Activated CD4-positive, CD25-positive, alpha-beta regulatory T cell treated with anti-CD3 and anti-CD28 coated beads, Interleukin-2, amount 50 U/mL, for 16 hours (primary cell): Measurements from ENCODE around the gene STOM.
"Not testable (repeated sequence)": the region's sequence is repeated elsewhere in the genome, so short reads cannot be mapped to it uniquely, and the experiment has no call there.

Source experiments
- DNase-seq: peaks from one replicate; pipeline ENCODE4 v3.0.0-alpha.2; 2020; ENCODE audit warnings: low read depth, low spot score

STOM gene

DNA sequence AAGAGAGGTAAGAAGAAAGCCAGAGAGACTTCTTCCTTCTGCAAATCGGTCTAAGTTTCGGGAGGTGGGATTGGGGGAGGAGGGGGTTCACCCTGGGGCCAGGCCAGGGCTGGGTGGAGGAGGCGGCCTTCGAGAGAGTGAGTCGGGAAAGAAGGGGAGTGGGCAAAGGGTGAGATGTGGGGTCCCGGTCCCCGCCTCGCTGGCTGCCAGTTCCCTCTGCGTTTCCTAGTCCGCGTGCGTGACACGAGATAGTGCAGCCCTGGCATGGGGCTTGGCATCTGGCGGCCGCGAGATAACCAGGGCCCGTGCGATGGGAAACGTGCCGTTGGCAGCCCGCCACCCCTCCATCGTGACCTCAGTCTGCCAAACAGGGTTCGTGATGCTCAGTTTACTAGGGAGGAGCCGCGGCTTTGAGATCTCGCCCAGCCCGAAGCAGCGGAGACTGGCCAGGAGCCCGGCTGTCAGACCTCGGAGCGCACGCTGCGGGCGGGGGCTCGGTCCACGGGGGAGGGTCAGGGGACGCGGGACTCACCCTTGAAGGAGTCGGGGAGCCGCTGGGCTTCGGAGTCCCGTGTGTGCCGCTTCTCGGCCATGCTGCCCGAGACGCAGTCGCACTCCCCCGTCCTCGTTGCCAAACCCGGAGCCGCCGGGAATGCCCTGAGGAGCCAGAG is at the start of gene STOM:
Gene STOM, minus strand, starts transcription at position 656 of the 671 bp plus-strand sequence. Its CDS starts 63 bp downstream, at position 593.
- no peak for DNase-seq

DNA sequence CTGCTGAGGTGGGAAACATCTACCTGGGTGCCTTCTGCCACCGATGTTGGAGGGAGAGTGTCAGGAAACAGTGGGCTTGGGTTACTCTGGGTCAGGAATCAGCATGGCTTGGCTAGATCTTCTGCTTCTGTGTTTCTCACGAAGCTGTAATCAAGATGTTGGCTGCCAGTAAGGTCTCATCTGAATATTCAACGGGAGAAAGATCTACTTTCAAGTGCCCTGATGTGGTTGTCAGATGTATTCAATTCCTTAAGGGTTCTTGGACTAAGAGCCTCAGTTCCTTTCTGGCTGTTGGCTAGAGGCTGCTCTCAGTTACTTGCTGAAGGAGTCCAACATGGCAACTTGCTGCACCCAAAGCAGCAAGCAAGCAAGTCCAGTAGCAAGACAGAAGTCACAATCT is 41.9 kb upstream of the STOM start:
- DNase-seq, result no peak

GRCh38 chr9:121405899-121406298 is 35.8 kb upstream of the STOM start:
- DNase-seq, result no peak

- DNase-seq, result no peak
These were observed 34.9 kb upstream of the STOM start for GRCh38 chr9:121404906-121405305.

DNA sequence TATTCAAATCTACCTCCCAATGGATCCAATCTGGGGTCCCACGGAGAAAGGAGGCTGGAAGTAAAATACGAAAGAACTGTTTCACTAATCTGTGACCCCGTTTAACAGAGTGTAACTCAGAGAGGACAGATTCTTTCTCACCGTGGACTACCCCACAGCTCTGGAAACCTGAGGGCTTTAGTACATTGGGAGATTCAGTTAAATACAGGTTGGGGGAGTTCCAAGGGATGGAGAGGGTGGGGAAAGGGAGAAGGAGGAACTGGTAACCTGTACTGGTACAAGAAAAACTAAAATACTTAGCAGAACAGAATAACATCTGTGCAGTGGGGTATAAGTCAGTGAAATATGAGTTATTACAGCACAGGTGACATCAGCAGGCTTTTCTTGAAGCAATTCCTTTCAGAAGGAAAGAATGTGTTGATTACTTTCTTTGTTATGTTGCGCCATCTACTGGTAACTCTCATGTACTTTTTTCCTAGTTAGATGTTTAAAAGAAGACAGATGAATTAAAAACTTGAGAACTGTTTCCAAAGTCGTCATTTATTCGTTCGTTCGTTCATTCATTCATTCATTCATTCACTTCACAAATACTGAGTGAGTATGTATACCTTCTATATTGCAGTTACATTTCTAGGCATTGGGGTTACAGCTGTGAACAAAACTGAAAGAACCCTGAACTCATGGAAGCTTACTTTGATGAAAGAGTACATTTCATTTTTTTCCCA is 30.0 kb upstream of the STOM start:
- DNase-seq, result no peak

- no peak for DNase-seq
These were observed 29.3 kb upstream of the STOM start for GRCh38 chr9:121399126-121399882.

DNA sequence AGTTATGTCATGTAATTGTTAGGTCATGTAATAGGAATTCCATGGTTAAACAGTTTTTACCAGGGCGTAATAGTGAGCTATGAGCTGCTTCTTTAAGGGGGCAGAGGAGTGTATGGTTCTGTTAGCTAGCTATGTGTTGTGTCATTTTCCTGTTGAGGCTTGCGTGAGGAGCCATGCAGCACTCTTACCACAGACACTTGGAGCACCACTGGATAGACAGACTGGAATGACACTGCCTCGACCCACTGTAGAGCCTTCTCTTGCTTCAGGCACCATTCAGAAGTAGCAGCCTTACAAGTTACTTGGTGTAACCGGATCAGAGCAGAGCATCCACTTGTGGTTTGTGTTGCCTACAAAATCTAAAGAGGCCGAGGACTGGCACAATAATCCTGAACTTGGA is 28.3 kb upstream of the STOM start:
- DNase-seq, result no peak

DNA sequence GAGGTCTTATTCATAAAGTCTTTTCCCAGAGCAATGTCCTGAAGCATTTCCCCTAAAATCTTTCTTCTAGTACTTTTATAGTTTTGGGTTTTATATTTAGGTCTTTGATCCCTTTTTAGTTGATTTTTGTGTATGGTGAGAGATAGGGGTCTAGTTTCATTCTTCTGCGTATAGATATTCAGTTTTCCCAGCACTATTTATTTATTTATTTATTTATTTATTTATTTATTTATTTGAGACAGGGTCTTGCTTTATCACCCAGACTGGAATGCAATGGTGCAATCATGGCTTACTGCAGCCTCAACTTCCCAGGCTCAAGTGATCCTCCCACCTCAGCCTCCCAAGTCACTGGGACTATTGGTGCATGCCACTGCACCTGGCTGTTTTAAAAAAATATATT is 27.2 kb upstream of the STOM start:
- not testable (repeated sequence) for DNase-seq

- DNase-seq, result no peak
These were observed 25.5 kb upstream of the STOM start for GRCh38 chr9:121395558-121395957.

- DNase-seq, result no peak
These were observed 24.2 kb upstream of the STOM start for GRCh38 chr9:121394292-121394691.

- no peak for DNase-seq
These were observed 23.3 kb upstream of the STOM start for GRCh38 chr9:121393318-121393717.

DNA sequence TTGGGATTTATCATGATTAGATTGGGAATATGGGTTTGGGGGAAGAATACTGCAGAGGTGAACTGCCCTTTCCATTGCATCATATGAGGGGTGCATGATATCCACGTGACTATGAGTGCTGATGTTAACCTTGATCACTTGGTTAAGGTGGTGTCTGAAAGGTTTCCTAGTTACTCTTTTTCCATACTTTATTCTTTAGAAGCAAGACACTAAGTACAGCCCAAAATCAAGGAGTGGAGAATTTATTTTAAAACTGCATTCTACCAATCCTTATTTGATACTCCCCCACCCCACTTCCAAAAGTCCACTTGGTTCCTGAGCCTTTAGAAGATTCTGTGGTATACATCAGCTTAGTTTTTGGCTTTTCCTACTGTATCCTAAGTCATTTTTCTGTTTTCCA is 20.3 kb upstream of the STOM start:
- no peak for DNase-seq

DNA sequence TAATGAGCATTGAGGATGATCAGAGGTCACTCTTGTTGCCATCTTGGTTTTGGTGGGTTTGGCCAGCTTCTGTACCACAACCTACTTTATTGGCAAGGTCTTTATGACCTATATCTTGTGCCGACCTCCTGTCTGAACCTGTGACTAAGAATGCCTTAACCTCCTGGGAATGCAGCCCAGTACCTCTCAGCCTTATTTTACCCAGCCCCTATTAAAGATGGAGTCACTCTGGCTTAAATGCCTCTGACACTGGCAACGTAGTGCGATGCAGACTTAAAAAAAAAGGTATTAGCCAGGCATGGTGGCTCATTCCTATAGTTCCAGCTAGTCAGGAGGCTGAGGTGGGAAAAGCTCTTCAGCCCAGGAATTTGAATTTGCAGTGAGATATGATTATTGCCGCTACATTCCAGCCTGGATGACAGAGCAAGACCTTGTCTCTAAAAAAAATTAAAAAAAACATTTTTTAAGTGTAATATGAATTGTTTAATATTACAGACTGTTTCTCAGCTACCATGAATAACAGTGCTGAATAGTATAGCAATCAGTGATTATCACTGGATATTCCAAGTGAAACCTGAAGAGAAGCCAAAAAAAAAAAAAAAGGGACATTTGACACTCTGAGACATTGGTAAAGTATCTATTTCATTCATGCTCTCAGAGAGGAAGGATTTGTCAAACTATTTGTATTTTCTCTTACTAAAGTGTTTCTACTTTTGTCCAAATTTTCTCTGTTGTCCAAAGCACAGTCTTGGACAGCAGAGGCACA is 18.3 kb upstream of the STOM start:
- no peak for DNase-seq

DNA sequence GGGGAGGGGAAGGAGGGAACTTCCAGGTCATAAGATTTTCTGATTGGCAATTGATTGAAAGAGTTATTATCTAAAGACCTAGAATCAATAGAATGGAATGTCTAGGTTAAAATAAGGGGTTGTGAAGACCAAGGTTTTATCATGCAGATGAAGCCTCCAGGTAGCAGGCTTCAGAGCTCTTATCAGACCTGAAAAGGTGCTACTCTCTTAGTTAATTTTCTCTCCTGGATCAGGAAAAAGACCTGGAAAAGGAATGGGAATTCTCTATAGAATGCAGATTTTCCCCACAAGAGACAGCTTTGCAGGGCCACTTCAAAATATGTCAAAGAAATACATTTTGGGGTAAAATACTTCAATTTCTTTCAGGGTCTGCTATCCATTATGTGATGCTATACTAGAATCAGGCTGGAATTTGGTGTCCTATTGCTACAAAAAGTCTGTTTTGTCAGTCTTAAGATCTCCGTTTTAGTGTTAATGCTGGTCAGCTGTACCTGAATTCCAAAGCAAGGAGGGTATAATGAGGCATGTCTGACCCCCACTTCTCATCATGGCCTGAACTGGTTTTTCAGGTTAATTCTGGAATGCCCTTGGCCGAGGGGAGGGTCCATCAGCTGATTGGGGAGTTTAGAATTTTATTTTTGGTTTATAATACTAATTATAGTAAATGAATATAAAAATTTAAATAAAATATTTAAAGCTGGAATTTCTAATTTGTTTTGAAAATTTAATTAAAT is 16.6 kb upstream of the STOM start:
- DNase-seq, result no peak

DNA sequence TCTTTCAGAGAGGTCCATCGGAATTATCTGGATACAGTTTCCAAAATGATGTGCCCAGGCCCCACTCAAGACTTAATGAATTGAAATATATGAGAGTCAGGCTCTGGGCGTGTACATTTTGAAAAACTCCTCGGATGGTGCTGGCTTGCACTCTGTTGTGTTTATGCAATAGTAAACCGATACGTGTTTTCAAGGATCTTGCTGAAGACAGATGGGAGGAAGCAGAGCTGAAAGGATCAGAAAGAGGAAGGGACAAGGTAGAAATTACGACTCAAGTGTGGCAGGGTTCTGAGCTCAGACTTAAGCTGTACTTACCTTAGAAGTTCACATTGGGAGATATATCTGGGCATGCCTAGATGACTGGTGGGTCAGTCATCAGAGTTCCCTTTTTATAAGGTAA is 13.7 kb upstream of the STOM start:
- no peak for DNase-seq

GRCh38 chr9:121380846-121381245 is 10.8 kb upstream of the STOM start:
- no peak for DNase-seq

DNA sequence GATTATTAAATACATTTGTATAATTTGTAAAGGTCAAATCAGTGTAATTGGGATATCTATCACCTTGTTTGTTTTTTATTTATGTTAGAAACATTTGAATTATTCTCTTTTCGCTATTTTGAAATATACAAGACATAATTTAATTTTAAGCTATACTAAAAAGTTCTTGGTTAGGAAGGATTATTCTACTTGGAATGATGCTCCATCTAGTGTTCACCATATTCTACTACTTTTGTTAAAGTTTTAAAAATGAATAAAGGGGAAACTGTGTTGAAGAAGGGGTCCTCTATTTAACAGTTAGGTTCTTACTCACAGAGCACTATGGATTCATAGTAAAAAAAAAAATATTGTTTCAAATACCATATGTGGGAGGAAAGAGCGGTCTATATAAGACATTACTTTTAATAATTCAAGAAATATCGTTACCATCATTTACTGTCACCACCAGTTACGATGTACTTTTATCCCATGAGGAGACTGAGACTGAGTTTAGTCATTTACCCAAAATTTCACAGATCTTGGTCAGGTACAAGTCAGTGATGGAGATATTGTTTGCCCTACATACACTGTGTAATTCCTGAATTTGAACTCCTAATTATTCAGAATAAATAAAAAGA is 6.3 kb upstream of the STOM start:
- no peak for DNase-seq

GRCh38 chr9:121373011-121373729 is 3.1 kb upstream of the STOM start:
- DNase-seq, result no peak

GRCh38 chr9:121372239-121373010 is 2.4 kb upstream of the STOM start:
- DNase-seq, result no peak
